ENCODE measurements around the gene FLAD1.

GRCh38 chr1:154940651-154941194 is 42.4 kb upstream of the FLAD1 start:
- no peak for TF ChIP-seq FOSL1 (IDR thresholded peaks at IDR 0.05; ENCODE audit: insufficient read depth, low read depth, low read length)
- no peak for TF ChIP-seq SIN3A (conservative IDR thresholded peaks at IDR 0.05 in 1 of 2, IDR thresholded peaks at IDR 0.05 in 1 of 2; ENCODE audit: low read depth in 1 of 2, low read length in 2 of 2)
- no peak for TF ChIP-seq SRF (IDR thresholded peaks at IDR 0.05; ENCODE audit: low read depth, low read length)
- TF ChIP-seq EZH2 (IDR thresholded peaks at IDR 0.05; ENCODE audit: low read depth, low read length, severe bottlenecking) = no peak
- no peak for TF ChIP-seq POLR2AphosphoS5 (IDR thresholded peaks at IDR 0.05; ENCODE audit: low read depth, low read length)

All from H1 (cell line).